K562 (cell line): ENCODE data around the gene MYO15A. TPM values are rescaled to one million over a fixed set of nuclear protein-coding genes. Genes with fewer than 3 reads are reported as not detected.

Source experiments
- CCAR2 ChIP-seq: fragments of 200-400 bp; formaldehyde crosslinking; IDR thresholded peaks from 2 replicates; pipeline ENCODE4 v1.6.1; 2017; ENCODE audit warnings: mild to moderate bottlenecking, low read depth, low read length
- CSDE1 ChIP-seq, 2 experiments: fragments of 450-650 bp; IDR thresholded peaks; 2 replicates each; pipeline ENCODE4 v1.6.1; 2016; ENCODE audit warnings: mild to moderate bottlenecking in 1 of 2
- ESRRA ChIP-seq: fragments of 450-650 bp; IDR thresholded peaks from 2 replicates; pipeline ENCODE4 v1.6.1; 2014; ENCODE audit warnings: low read depth, mild to moderate bottlenecking, moderate library complexity, borderline replicate concordance
- FOXP4 ChIP-seq: sonication (generic); formaldehyde crosslinking; IDR thresholded peaks from 2 replicates; pipeline ENCODE4 v1.8.0; 2022; ENCODE audit warnings: mild to moderate bottlenecking, missing genetic modification reagents, borderline replicate concordance
- KDM2B ChIP-seq: fragments of 250-450 bp; sonication (Bioruptor Pico); IDR thresholded peaks from 2 replicates; pipeline ENCODE4 v1.8.0; 2021; ENCODE audit warnings: mild to moderate bottlenecking, moderate library complexity
- L3MBTL2 ChIP-seq: fragments of 450-650 bp; IDR thresholded peaks from 2 replicates; pipeline ENCODE4 v1.6.1; 2016; ENCODE audit warnings: mild to moderate bottlenecking, moderate library complexity
- MAFG ChIP-seq: fragments of 450-650 bp; conservative IDR thresholded peaks from 2 replicates; pipeline ENCODE4 v1.6.1; 2016; ENCODE audit warnings: missing genetic modification characterization, missing compliant biosample characterization
- NFE2 ChIP-seq: IDR thresholded peaks from 2 replicates; pipeline ENCODE4 v1.6.1; 2014; ENCODE audit warnings: antibody characterized with exemption, low read depth
- REST ChIP-seq, 2 experiments: fragments of 450-650 bp; formaldehyde crosslinking in 1 of 2; IDR thresholded peaks; 2 replicates each; pipeline versions ENCODE4 v1.4.0 to v1.6.1; 2014 to 2020; ENCODE audit warnings: mild to moderate bottlenecking in 2 of 2, borderline replicate concordance in 1 of 2, low read depth in 1 of 2
- SIN3B ChIP-seq: fragments of 450-650 bp; IDR thresholded peaks from 2 replicates; pipeline ENCODE4 v1.6.1; 2017; ENCODE audit warnings: low read depth, mild to moderate bottlenecking, moderate library complexity
- SMARCB1 ChIP-seq: IDR thresholded peaks from 2 replicates; pipeline ENCODE4 v1.6.1; 2011; ENCODE audit warnings: improper control_type of control experiment, low read depth; ENCODE audit not compliant: insufficient read length
- STAT5A ChIP-seq: IDR thresholded peaks from 2 replicates; pipeline ENCODE4 v1.6.1; 2012; ENCODE audit warnings: low read length, inconsistent platforms, borderline replicate concordance
- TGIF2 ChIP-seq: sonication (generic); formaldehyde crosslinking; IDR thresholded peaks from 2 replicates; pipeline ENCODE4 v1.8.1; 2022; ENCODE audit warnings: mild to moderate bottlenecking, missing genetic modification reagents, moderate library complexity
- ZBTB8A ChIP-seq: fragments of 450-650 bp; IDR thresholded peaks from 2 replicates; pipeline ENCODE4 v1.6.1; 2018; ENCODE audit warnings: mild to moderate bottlenecking, moderate library complexity; ENCODE audit not compliant: partially characterized antibody
- ZNF639 ChIP-seq, 2 experiments: fragments of 200-800 bp in 1 of 2; sonication (Bioruptor generic) in 1 of 2; sonication (generic) in 1 of 2; formaldehyde crosslinking in 1 of 2; IDR thresholded peaks in 1 of 2; conservative IDR thresholded peaks in 1 of 2; 2 replicates each; pipeline versions ENCODE4 v1.5.0 to v1.6.1; 2016 to 2020; ENCODE audit warnings: missing compliant biosample characterization in 1 of 2, missing genetic modification characterization in 1 of 2, missing genetic modification reagents in 1 of 2
- polyA plus RNA-seq, 8 experiments: library from polyadenylated mRNA; depleted of rRNA in 4 of 8; stranded (reverse) in 5 of 8; unstranded in 3 of 8; fragments of >200 nt; fragmentation: Nextera tagmentation in 2 of 8; fragmentation: Illumina TruSeq in 1 of 8; extraction: Ambion mirVana in 2 of 8; extraction: Trizol in 1 of 8; gene quantifications; 2 replicates each; pipeline versions ENCODE4 v1.2.1 to v1.2.3, GENCODE V29; 2011 to 2014; ENCODE audit warnings: inconsistent platforms in 1 of 8, missing spikeins in 1 of 8
- total RNA-seq, 7 experiments: library from RNA; depleted of rRNA in 6 of 7; stranded (reverse); fragments of >200 nt in 6 of 7; fragmentation: Illumina TruSeq in 2 of 7; extraction: Trizol in 2 of 7; gene quantifications; 2 replicates each; pipeline versions ENCODE4 v1.2.1 to v1.2.3, GENCODE V29; 2011 to 2021; ENCODE audit warnings: low replicate concordance in 1 of 7

Gene MYO15A
- total and polyA plus RNA-seq, 9 of the 15 experiments (the other 6 are each of a cell fraction or from before 2014, with no cell fraction given) = 0.05 to 0.88 (median 0.14) TPM; not detected in 1

GRCh38 chr17:18183334-18184142 lies 75.0 kb downstream of the MYO15A start, which contains the start of gene ALKBH5 (continued):
- TF ChIP-seq REST (IDR thresholded peaks at IDR 0.05; ENCODE audit: borderline replicate concordance) (no peak), REST (CRISPR knock-in tag; IDR thresholded peaks at IDR 0.05; ENCODE audit: low read depth) (no peak), NFE2 (no peak), KDM2B (CRISPR knock-in tag) (no peak), MAFG (no peak), SIN3B (0 out of 2 replicates have a peak, but pooled peaks have one; percentile 19), SMARCB1 (no peak), L3MBTL2 (peak; percentile 62; the same call in 1 of the 2 replicates), CCAR2 (no peak), FOXP4 (CRISPR knock-in tag) (peak; percentile 25; the same call in 1 of the 2 replicates), ZBTB8A (no peak), ZNF639 (CRISPR knock-in tag; conservative IDR thresholded peaks at IDR 0.05 in 1 of 2, IDR thresholded peaks at IDR 0.05 in 1 of 2) (no peak), ESRRA (0 out of 2 replicates have a peak, but pooled peaks have one; percentile 18), CSDE1 (IDR thresholded peaks at IDR 0.05) (peak in 1 of 2 experiments; percentile 78; a peak in 1 of 4 replicates), STAT5A (no peak), TGIF2 (CRISPR knock-in tag) (no peak; the same call in 1 of the 2 replicates)
